ENCODE measurements around the gene GRIK4.

DNA sequence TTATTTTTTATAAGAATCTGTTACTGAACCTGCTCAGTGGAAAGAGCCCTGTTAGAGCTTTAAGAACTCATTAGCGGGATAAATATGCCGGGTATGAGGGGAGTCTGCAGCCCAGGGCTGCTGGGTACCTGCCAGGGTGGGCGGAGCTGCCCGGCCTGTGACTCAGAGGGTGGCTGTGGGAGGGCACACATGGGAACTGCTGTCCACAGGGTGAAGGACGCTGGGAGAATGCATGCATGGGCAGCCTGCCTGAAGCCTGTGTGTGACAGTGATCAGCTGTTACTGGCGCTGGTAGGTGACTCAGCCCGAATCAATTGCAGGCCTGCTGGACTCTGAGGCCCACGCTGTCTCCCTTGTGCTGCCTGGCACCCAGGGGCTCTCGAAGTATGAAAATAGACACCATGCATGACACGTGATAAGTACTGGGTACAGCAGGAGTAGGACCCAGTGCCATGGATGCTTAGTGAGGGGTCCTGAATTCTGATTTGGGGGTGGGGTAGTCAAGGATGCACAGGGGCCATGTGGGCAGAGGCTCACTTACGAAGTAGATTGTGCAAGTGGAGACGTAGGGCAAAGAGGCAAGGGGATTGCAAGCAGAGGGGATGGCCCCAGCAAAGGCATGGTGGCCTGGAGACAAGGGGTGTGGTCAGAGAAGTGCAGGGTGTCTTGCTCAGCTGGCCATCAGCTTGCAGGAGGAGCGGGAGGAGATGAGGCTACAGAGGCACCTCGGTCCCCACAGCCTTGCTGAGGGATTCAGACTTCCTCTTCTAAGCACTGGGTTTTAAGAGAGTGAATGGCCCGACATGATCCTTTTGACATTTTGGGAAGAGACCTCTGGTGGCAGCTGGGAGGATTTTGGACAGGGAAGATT lies 36.5 kb downstream of the GRIK4 start:
- TF ChIP-seq, protein P1, sequence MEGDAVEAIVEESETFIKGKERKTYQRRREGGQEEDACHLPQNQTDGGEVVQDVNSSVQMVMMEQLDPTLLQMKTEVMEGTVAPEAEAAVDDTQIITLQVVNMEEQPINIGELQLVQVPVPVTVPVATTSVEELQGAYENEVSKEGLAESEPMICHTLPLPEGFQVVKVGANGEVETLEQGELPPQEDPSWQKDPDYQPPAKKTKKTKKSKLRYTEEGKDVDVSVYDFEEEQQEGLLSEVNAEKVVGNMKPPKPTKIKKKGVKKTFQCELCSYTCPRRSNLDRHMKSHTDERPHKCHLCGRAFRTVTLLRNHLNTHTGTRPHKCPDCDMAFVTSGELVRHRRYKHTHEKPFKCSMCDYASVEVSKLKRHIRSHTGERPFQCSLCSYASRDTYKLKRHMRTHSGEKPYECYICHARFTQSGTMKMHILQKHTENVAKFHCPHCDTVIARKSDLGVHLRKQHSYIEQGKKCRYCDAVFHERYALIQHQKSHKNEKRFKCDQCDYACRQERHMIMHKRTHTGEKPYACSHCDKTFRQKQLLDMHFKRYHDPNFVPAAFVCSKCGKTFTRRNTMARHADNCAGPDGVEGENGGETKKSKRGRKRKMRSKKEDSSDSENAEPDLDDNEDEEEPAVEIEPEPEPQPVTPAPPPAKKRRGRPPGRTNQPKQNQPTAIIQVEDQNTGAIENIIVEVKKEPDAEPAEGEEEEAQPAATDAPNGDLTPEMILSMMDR (IDR thresholded peaks at IDR 0.05) = no peak
- TF ChIP-seq POLR2AphosphoS5 (IDR thresholded peaks at IDR 0.05) = peak; percentile 62
